HepG2 (cell line): ENCODE measurements around the gene DHH. TPM values are rescaled to one million over a fixed set of nuclear protein-coding genes. Genes with fewer than 3 reads are reported as not detected.
A peak's percentile ranks its signal among the peaks of the same experiment; 100 is the strongest.

Source experiments
- ELF1 ChIP-seq: sonication (generic); formaldehyde crosslinking; IDR thresholded peaks from 2 replicates; pipeline ENCODE4 v1.4.0; 2020; ENCODE audit warnings: missing genetic modification reagents
- ETV5 ChIP-seq: IDR thresholded peaks from 2 replicates; pipeline ENCODE4 v1.6.1; 2018; ENCODE audit warnings: missing biosample characterization, missing genetic modification reagents, inconsistent platforms, borderline replicate concordance
- FOSL2 ChIP-seq: sonication (generic); formaldehyde crosslinking; IDR thresholded peaks from 2 replicates; pipeline ENCODE4 v1.4.0; 2020; ENCODE audit warnings: missing genetic modification reagents
- HDAC2 ChIP-seq: sonication (generic); formaldehyde crosslinking; IDR thresholded peaks from 2 replicates; pipeline ENCODE4 v1.4.0; 2020; ENCODE audit warnings: missing genetic modification reagents
- HMG20B ChIP-seq: conservative IDR thresholded peaks from 2 replicates; pipeline ENCODE4 v1.6.1; 2016; ENCODE audit warnings: missing genetic modification reagents, missing compliant biosample characterization
- HNF4A ChIP-seq: sonication (generic); formaldehyde crosslinking; IDR thresholded peaks from 2 replicates; pipeline ENCODE4 v1.4.0; 2020; ENCODE audit warnings: missing genetic modification reagents
- KDM1A ChIP-seq: IDR thresholded peaks from 2 replicates; pipeline ENCODE4 v1.6.1; 2016; ENCODE audit warnings: missing compliant biosample characterization
- MEIS1 ChIP-seq: sonication (generic); formaldehyde crosslinking; IDR thresholded peaks from 2 replicates; pipeline ENCODE4 v1.9.0; 2021; ENCODE audit warnings: mild to moderate bottlenecking, missing genetic modification reagents, moderate library complexity, borderline replicate concordance
- MIER3 ChIP-seq: IDR thresholded peaks from 2 replicates; pipeline ENCODE4 v1.6.1; 2016; ENCODE audit warnings: missing compliant biosample characterization, borderline replicate concordance
- NR2F1 ChIP-seq, 2 experiments: fragments of 450-650 bp in 1 of 2; formaldehyde crosslinking in 1 of 2; IDR thresholded peaks; 2 replicates each; pipeline versions ENCODE4 v1.5.0 to v1.6.1; 2016 to 2020; ENCODE audit warnings: mild to moderate bottlenecking in 1 of 2, missing compliant biosample characterization in 1 of 2, missing genetic modification reagents in 1 of 2, moderate library complexity in 1 of 2
- PHF21A ChIP-seq: sonication (generic); formaldehyde crosslinking; IDR thresholded peaks from 2 replicates; pipeline ENCODE4 v1.5.0; 2020; ENCODE audit warnings: mild to moderate bottlenecking, missing genetic modification reagents
- PTBP1 ChIP-seq: fragments of 200-400 bp; formaldehyde crosslinking; IDR thresholded peaks from 2 replicates; pipeline ENCODE4 v1.6.1; 2018; ENCODE audit warnings: low read length, low read depth; ENCODE audit not compliant: poor library complexity, severe bottlenecking
- RCOR2 ChIP-seq: IDR thresholded peaks from 2 replicates; pipeline ENCODE4 v1.6.1; 2016; ENCODE audit warnings: missing biosample characterization, missing genetic modification reagents
- XRCC5 ChIP-seq: fragments of 200-400 bp; formaldehyde crosslinking; optimal IDR thresholded peaks from 2 replicates; pipeline ENCODE3; 2017; ENCODE audit warnings: mild to moderate bottlenecking, low read length
- YEATS2 ChIP-seq: sonication (generic); formaldehyde crosslinking; IDR thresholded peaks from 2 replicates; pipeline ENCODE4 v1.4.0; 2020; ENCODE audit warnings: missing genetic modification reagents, borderline replicate concordance
- ZBTB33 ChIP-seq: sonication (generic); formaldehyde crosslinking; IDR thresholded peaks from 2 replicates; pipeline ENCODE4 v1.4.0; 2020; ENCODE audit warnings: missing genetic modification reagents
- ZNF367 ChIP-seq: sonication (generic); formaldehyde crosslinking; IDR thresholded peaks from 2 replicates; pipeline ENCODE4 v1.4.0; 2020; ENCODE audit warnings: missing genetic modification reagents, borderline replicate concordance
- ZNF460 ChIP-seq: sonication (generic); formaldehyde crosslinking; IDR thresholded peaks from 2 replicates; pipeline ENCODE4 v1.5.1; 2020; ENCODE audit warnings: missing genetic modification reagents, mild to moderate bottlenecking, borderline replicate concordance
- ZNF557 ChIP-seq: sonication (generic); formaldehyde crosslinking; IDR thresholded peaks from 2 replicates; pipeline ENCODE4 v1.4.0; 2020; ENCODE audit warnings: missing genetic modification reagents
- ZNF644 ChIP-seq: IDR thresholded peaks from 2 replicates; pipeline ENCODE4 v1.6.1; 2016; ENCODE audit warnings: low read depth
- ZSCAN22 ChIP-seq: sonication (generic); formaldehyde crosslinking; IDR thresholded peaks from 2 replicates; pipeline ENCODE4 v1.4.0; 2020; ENCODE audit warnings: mild to moderate bottlenecking, missing genetic modification reagents
- polyA plus RNA-seq, 8 experiments: library from polyadenylated mRNA; depleted of rRNA in 3 of 8; stranded (reverse) in 7 of 8; unstranded in 1 of 8; fragments of >200 nt; fragmentation: Illumina TruSeq in 4 of 8; extraction: Trizol in 4 of 8; gene quantifications; 2 replicates each; pipeline versions ENCODE4 v1.2.1 to v1.2.3, GENCODE V29; 2011 to 2016; ENCODE audit warnings: low read depth in 4 of 8, missing spikeins in 1 of 8, mixed read lengths in 1 of 8; ENCODE audit not compliant: insufficient read depth in 1 of 8
- total RNA-seq, 5 experiments: library from RNA; depleted of rRNA; stranded (reverse); fragments of >200 nt; fragmentation: Illumina TruSeq; extraction: Trizol; gene quantifications; 2 replicates each; pipeline ENCODE4 v1.2.3, GENCODE V29; 2016; ENCODE audit warnings: low read depth in 1 of 5
- TF ChIP-seq, protein P1 (sequence below): sonication (generic); formaldehyde crosslinking; IDR thresholded peaks from 2 replicates; pipeline ENCODE4 v1.5.1; 2020; ENCODE audit warnings: mild to moderate bottlenecking, moderate library complexity, missing genetic modification reagents
- TF ChIP-seq, protein P2 (sequence below), 2 experiments: sonication (generic) in 1 of 2; formaldehyde crosslinking in 1 of 2; IDR thresholded peaks; 2 replicates each; pipeline versions ENCODE4 v1.4.0 to v1.6.1; 2018 to 2020; ENCODE audit warnings: missing genetic modification reagents in 2 of 2, borderline replicate concordance in 1 of 2, low read depth in 1 of 2, mild to moderate bottlenecking in 1 of 2, missing biosample characterization in 1 of 2
- TF ChIP-seq, protein P3 (sequence below): IDR thresholded peaks from 2 replicates; pipeline ENCODE4 v1.6.1; 2016; ENCODE audit warnings: mild to moderate bottlenecking

The DHH gene
- total and polyA plus RNA-seq, 2 of the 13 experiments (the other 11 are each of a cell fraction or from before 2014, with no cell fraction given): not detected

- TF ChIP-seq, protein P1, sequence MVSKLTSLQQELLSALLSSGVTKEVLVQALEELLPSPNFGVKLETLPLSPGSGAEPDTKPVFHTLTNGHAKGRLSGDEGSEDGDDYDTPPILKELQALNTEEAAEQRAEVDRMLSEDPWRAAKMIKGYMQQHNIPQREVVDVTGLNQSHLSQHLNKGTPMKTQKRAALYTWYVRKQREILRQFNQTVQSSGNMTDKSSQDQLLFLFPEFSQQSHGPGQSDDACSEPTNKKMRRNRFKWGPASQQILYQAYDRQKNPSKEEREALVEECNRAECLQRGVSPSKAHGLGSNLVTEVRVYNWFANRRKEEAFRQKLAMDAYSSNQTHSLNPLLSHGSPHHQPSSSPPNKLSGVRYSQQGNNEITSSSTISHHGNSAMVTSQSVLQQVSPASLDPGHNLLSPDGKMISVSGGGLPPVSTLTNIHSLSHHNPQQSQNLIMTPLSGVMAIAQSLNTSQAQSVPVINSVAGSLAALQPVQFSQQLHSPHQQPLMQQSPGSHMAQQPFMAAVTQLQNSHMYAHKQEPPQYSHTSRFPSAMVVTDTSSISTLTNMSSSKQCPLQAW (CRISPR knock-in tag): peak; percentile 44; the same call in 1 of the 2 replicates
- TF ChIP-seq YEATS2 (CRISPR knock-in tag) (peak; percentile 35; the same call in 1 of the 2 replicates), ZNF557 (no peak), ZBTB33 (CRISPR knock-in tag) (0 out of 2 replicates have a peak, but pooled peaks have one; percentile 8), ETV5 (peak; percentile 77; the same call in 1 of the 2 replicates), KDM1A (CRISPR knock-in tag) (peak; percentile 91; the same call in 1 of the 2 replicates), HMG20B (peak; percentile 92), HNF4A (peak; percentile 87), PHF21A (CRISPR knock-in tag) (peak; percentile 83), ZNF367 (no peak), FOSL2 (CRISPR knock-in tag) (peak; percentile 37; the same call in 1 of the 2 replicates), RCOR2 (CRISPR knock-in tag) (peak; percentile 78; the same call in 1 of the 2 replicates), XRCC5 (peak; percentile 34), HDAC2 (peak; percentile 70), NR2F1 (CRISPR knock-in tag; IDR thresholded peaks at IDR 0.05) (peak; percentile 41 to 54; a peak in 1 of 4 replicates), ELF1 (CRISPR knock-in tag) (peak; percentile 87), MEIS1 (peak; percentile 54; the same call in 1 of the 2 replicates), ZNF460 (CRISPR knock-in tag) (no peak), PTBP1 (no peak), MIER3 (CRISPR knock-in tag) (0 out of 2 replicates have a peak, but pooled peaks have one; percentile 28), ZSCAN22 (CRISPR knock-in tag) (no peak), ZNF644 (CRISPR knock-in tag) (peak; percentile 25; the same call in 1 of the 2 replicates)
- TF ChIP-seq, protein P2, sequence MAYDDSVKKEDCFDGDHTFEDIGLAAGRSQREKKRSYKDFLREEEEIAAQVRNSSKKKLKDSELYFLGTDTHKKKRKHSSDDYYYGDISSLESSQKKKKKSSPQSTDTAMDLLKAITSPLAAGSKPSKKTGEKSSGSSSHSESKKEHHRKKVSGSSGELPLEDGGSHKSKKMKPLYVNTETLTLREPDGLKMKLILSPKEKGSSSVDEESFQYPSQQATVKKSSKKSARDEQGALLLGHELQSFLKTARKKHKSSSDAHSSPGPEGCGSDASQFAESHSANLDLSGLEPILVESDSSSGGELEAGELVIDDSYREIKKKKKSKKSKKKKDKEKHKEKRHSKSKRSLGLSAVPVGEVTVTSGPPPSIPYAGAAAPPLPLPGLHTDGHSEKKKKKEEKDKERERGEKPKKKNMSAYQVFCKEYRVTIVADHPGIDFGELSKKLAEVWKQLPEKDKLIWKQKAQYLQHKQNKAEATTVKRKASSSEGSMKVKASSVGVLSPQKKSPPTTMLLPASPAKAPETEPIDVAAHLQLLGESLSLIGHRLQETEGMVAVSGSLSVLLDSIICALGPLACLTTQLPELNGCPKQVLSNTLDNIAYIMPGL (CRISPR knock-in tag; IDR thresholded peaks at IDR 0.05; ENCODE audit: borderline replicate concordance in 1 of 2, low read depth in 1 of 2): peak; percentile 37 to 62; a peak in 1 of 4 replicates
- TF ChIP-seq, protein P3, sequence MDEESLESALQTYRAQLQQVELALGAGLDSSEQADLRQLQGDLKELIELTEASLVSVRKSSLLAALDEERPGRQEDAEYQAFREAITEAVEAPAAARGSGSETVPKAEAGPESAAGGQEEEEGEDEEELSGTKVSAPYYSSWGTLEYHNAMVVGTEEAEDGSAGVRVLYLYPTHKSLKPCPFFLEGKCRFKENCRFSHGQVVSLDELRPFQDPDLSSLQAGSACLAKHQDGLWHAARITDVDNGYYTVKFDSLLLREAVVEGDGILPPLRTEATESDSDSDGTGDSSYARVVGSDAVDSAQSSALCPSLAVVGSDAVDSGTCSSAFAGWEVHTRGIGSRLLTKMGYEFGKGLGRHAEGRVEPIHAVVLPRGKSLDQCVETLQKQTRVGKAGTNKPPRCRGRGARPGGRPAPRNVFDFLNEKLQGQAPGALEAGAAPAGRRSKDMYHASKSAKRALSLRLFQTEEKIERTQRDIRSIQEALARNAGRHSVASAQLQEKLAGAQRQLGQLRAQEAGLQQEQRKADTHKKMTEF (CRISPR knock-in tag): peak; percentile 49; the same call in 1 of the 2 replicates
Observed at GRCh38 chr12:49121047-49121696, 26.6 kb upstream of the DHH start (continued).
